GM12878 (cell line): ENCODE results near the gene PARVA. TPM values are rescaled to one million over a fixed set of nuclear protein-coding genes. Genes with fewer than 3 reads are reported as not detected.

Experiments used
- CBX3 ChIP-seq: fragments of 200-600 bp; sonication (generic); IDR thresholded peaks from 2 replicates; pipeline ENCODE4 v1.6.1; 2016; ENCODE audit warnings: low read depth, borderline replicate concordance
- HCFC1 ChIP-seq: fragments of 150-350 bp; IDR thresholded peaks from 2 replicates; pipeline ENCODE4 v1.6.1; 2014; ENCODE audit warnings: low read length
- NRF1 ChIP-seq: conservative IDR thresholded peaks from 2 replicates; pipeline ENCODE4 v1.6.1; 2011; ENCODE audit warnings: mild to moderate bottlenecking, low read depth, low read length, improper control_type of control experiment
- STAT1 ChIP-seq: fragments of 450-650 bp; conservative IDR thresholded peaks from 2 replicates; pipeline ENCODE4 v1.6.1; 2014; ENCODE audit warnings: antibody characterized with exemption, mild to moderate bottlenecking
- SUPT20H ChIP-seq: IDR thresholded peaks from 2 replicates; pipeline ENCODE4 v1.6.1; 2011; ENCODE audit warnings: low read depth, mild to moderate bottlenecking, low read length, moderate library complexity, borderline replicate concordance; ENCODE audit not compliant: control insufficient read depth
- polyA plus RNA-seq, 11 experiments: library from polyadenylated mRNA; depleted of rRNA in 4 of 11; unstranded in 6 of 11; stranded (reverse) in 5 of 11; fragments of >200 nt; fragmentation: Nextera tagmentation in 4 of 11; fragmentation: Illumina TruSeq in 1 of 11; extraction: Ambion mirVana in 4 of 11; extraction: Trizol in 1 of 11; gene quantifications; 1 replicate in 1 of 11; 2 replicates in 10 of 11; pipeline versions ENCODE4 v1.2.1 to v1.2.3, GENCODE V29; 2011 to 2016; ENCODE audit warnings: inconsistent platforms in 2 of 11, missing spikeins in 2 of 11, low read depth in 1 of 11
- total RNA-seq, 4 experiments: library from RNA; depleted of rRNA in 3 of 4; stranded (reverse); fragments of >200 nt in 3 of 4; fragmentation: Illumina TruSeq in 1 of 4; extraction: Trizol in 1 of 4; gene quantifications; 2 replicates each; pipeline versions ENCODE4 v1.2.1 to v1.2.3, GENCODE V29; 2013 to 2021
- TF ChIP-seq, protein P1 (sequence below): fragments of 450-650 bp; IDR thresholded peaks from 2 replicates; pipeline ENCODE4 v1.6.1; 2016; ENCODE audit warnings: mild to moderate bottlenecking, moderate library complexity, borderline replicate concordance
- TF ChIP-seq, protein P2 (sequence below): fragments of 450-650 bp; IDR thresholded peaks from 2 replicates; pipeline ENCODE4 v1.6.1; 2016; ENCODE audit warnings: mild to moderate bottlenecking
- TF ChIP-seq, protein P3 (sequence below): fragments of 450-650 bp; IDR thresholded peaks from 2 replicates; pipeline ENCODE4 v1.6.1; 2018; ENCODE audit warnings: borderline replicate concordance, mild to moderate bottlenecking; ENCODE audit not compliant: partially characterized antibody

PARVA gene
- total and polyA plus RNA-seq, 10 of the 15 experiments (the other 5 are each of a cell fraction or from before 2014, with no cell fraction given): 0.01 to 0.44 (median 0.03) TPM; not detected in 7

DNA sequence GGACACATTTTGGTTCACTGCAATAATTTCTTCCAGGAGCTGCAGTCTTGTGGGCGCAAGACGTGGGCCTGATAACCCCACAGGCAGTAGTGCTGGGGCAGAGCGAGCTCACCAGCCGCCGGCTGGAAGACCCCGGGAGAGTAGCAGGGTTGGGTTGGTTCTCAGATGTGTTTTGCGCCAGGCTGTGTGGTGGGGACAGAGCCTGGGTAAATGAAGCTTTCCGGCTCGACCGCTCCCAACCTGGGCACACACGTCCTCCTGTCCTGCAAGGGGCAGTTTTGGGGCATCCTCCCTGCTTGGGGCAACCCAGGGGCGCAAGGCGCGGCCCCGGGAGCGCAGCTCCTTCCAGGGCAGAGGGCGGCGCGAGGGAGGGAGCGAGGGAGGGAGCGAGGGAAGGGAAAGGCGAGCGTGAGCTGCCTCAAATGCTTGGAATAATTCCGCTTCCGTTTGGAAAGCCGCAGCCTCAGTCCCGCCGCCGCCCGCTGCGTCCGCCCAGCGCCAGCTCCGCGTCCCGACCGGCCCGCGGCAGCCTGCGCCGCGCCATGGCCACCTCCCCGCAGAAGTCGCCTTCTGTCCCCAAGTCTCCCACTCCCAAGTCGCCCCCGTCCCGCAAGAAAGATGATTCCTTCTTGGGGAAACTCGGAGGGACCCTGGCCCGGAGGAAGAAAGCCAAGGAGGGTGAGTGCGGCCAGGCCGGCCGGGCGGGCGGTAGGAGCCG lies at the start of gene PARVA (continued):
- TF ChIP-seq, protein P1, sequence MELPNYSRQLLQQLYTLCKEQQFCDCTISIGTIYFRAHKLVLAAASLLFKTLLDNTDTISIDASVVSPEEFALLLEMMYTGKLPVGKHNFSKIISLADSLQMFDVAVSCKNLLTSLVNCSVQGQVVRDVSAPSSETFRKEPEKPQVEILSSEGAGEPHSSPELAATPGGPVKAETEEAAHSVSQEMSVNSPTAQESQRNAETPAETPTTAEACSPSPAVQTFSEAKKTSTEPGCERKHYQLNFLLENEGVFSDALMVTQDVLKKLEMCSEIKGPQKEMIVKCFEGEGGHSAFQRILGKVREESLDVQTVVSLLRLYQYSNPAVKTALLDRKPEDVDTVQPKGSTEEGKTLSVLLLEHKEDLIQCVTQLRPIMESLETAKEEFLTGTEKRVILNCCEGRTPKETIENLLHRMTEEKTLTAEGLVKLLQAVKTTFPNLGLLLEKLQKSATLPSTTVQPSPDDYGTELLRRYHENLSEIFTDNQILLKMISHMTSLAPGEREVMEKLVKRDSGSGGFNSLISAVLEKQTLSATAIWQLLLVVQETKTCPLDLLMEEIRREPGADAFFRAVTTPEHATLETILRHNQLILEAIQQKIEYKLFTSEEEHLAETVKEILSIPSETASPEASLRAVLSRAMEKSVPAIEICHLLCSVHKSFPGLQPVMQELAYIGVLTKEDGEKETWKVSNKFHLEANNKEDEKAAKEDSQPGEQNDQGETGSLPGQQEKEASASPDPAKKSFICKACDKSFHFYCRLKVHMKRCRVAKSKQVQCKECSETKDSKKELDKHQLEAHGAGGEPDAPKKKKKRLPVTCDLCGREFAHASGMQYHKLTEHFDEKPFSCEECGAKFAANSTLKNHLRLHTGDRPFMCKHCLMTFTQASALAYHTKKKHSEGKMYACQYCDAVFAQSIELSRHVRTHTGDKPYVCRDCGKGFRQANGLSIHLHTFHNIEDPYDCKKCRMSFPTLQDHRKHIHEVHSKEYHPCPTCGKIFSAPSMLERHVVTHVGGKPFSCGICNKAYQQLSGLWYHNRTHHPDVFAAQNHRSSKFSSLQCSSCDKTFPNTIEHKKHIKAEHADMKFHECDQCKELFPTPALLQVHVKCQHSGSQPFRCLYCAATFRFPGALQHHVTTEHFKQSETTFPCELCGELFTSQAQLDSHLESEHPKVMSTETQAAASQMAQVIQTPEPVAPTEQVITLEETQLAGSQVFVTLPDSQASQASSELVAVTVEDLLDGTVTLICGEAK: no peak
- TF ChIP-seq, protein P2, sequence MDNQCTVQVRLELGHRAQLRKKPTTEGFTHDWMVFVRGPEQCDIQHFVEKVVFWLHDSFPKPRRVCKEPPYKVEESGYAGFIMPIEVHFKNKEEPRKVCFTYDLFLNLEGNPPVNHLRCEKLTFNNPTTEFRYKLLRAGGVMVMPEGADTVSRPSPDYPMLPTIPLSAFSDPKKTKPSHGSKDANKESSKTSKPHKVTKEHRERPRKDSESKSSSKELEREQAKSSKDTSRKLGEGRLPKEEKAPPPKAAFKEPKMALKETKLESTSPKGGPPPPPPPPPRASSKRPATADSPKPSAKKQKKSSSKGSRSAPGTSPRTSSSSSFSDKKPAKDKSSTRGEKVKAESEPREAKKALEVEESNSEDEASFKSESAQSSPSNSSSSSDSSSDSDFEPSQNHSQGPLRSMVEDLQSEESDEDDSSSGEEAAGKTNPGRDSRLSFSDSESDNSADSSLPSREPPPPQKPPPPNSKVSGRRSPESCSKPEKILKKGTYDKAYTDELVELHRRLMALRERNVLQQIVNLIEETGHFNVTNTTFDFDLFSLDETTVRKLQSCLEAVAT: no peak
- no peak for TF ChIP-seq NRF1
- no peak for TF ChIP-seq SUPT20H
- TF ChIP-seq STAT1: no peak
- TF ChIP-seq, protein P3, sequence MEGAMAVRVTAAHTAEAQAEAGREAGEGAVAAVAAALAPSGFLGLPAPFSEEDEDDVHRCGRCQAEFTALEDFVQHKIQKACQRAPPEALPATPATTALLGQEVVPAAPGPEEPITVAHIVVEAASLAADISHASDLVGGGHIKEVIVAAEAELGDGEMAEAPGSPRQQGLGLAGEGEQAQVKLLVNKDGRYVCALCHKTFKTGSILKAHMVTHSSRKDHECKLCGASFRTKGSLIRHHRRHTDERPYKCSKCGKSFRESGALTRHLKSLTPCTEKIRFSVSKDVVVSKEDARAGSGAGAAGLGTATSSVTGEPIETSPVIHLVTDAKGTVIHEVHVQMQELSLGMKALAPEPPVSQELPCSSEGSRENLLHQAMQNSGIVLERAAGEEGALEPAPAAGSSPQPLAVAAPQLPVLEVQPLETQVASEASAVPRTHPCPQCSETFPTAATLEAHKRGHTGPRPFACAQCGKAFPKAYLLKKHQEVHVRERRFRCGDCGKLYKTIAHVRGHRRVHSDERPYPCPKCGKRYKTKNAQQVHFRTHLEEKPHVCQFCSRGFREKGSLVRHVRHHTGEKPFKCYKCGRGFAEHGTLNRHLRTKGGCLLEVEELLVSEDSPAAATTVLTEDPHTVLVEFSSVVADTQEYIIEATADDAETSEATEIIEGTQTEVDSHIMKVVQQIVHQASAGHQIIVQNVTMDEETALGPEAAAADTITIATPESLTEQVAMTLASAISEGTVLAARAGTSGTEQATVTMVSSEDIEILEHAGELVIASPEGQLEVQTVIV: no peak
- no peak for TF ChIP-seq HCFC1
- no peak for TF ChIP-seq CBX3
